Hepatocyte (in vitro differentiated cells): ENCODE measurements around the gene BMAL2. TPM values are rescaled to one million over a fixed set of nuclear protein-coding genes. Genes with fewer than 3 reads are reported as not detected.

Experiments used
- DNase-seq: peaks from one replicate; pipeline ENCODE4 v3.0.0-alpha.2; 2016; ENCODE audit warnings: low spot score
- H2AFZ ChIP-seq: fragments of 200-600 bp; sonication (generic); 2 replicates; pipeline ENCODE4 v1.6.0; 2016; ENCODE audit warnings: antibody characterized with exemption, mild to moderate bottlenecking
- H3K27ac ChIP-seq: fragments of 200-600 bp; sonication (generic); 2 replicates; pipeline ENCODE4 v1.5.1; 2016; ENCODE audit warnings: mild to moderate bottlenecking
- H3K27me3 ChIP-seq: fragments of 200-600 bp; sonication (generic); 2 replicates; pipeline ENCODE4 v1.6.1; 2016
- H3K36me3 ChIP-seq: fragments of 200-600 bp; sonication (generic); replicated peaks from 2 replicates; pipeline ENCODE4 v1.5.1; 2016; ENCODE audit warnings: low read depth; ENCODE audit not compliant: insufficient read depth
- H3K4me1 ChIP-seq: fragments of 200-600 bp; sonication (generic); 2 replicates; pipeline ENCODE4 v1.5.1; 2016; ENCODE audit warnings: mild to moderate bottlenecking, moderate library complexity; ENCODE audit not compliant: insufficient read depth
- H3K4me2 ChIP-seq: fragments of 200-600 bp; sonication (generic); 2 replicates; pipeline ENCODE4 v1.6.0; 2016
- H3K4me3 ChIP-seq: fragments of 200-600 bp; sonication (generic); 2 replicates; pipeline ENCODE4 v1.5.1; 2016; ENCODE audit warnings: mild to moderate bottlenecking
- H3K79me2 ChIP-seq: fragments of 200-600 bp; sonication (generic); 2 replicates; pipeline ENCODE4 v1.6.0; 2017; ENCODE audit warnings: mild to moderate bottlenecking
- H3K9me2 ChIP-seq: fragments of 200-600 bp; sonication (generic); replicated peaks from 2 replicates; pipeline ENCODE4 v1.6.0; 2017; ENCODE audit warnings: mild to moderate bottlenecking; ENCODE audit not compliant: insufficient read depth
- H3K9me3 ChIP-seq: fragments of 200-600 bp; sonication (generic); 2 replicates; pipeline ENCODE4 v1.5.1; 2016; ENCODE audit warnings: low read depth, mild to moderate bottlenecking
- H4K20me1 ChIP-seq: fragments of 200-600 bp; sonication (generic); 2 replicates; pipeline ENCODE4 v1.6.0; 2016; ENCODE audit warnings: mild to moderate bottlenecking; ENCODE audit not compliant: insufficient read depth, poor library complexity, severe bottlenecking
- EZH2 ChIP-seq: fragments of 200-600 bp; sonication (generic); IDR thresholded peaks from 2 replicates; pipeline ENCODE4 v1.6.1; 2016; ENCODE audit warnings: antibody characterized with exemption, mild to moderate bottlenecking, borderline replicate concordance
- EZH2phosphoT487 ChIP-seq: fragments of 200-600 bp; sonication (generic); IDR thresholded peaks from one replicate; pipeline ENCODE4 v1.6.1; 2018; ENCODE audit warnings: antibody characterized with exemption, mild to moderate bottlenecking, low read depth, moderate library complexity; ENCODE audit not compliant: unreplicated experiment, severe bottlenecking
- WGBS: methylation state at CpG from one replicate; pipeline ENCODE4 v1.1.6; 2016; ENCODE audit warnings: low lambda C conversion rate; ENCODE audit errors: missing lambda C conversion rate; 5-methylcytosine and 5-hydroxymethylcytosine counted together
- polyA plus RNA-seq: library from polyadenylated mRNA; unstranded; fragments of >200 nt; fragmentation: Nextera tagmentation; extraction: Ambion mirVana; gene quantifications from 2 replicates; pipeline ENCODE4 v1.2.1, GENCODE V29; 2016
- total RNA-seq: library from RNA; depleted of rRNA; stranded (reverse); fragments of >200 nt; gene quantifications from 2 replicates; pipeline ENCODE4 v1.2.3, GENCODE V29; 2014
- TF ChIP-seq, protein P1 (sequence below): fragments of 200-600 bp; sonication (generic); IDR thresholded peaks from 2 replicates; pipeline ENCODE4 v1.5.1; 2016; ENCODE audit warnings: antibody characterized with exemption, mild to moderate bottlenecking; ENCODE audit not compliant: poor library complexity

Gene BMAL2
- total and polyA plus RNA-seq, 2 experiments from 2014 or later: 1.1 to 5.2 TPM

DNA sequence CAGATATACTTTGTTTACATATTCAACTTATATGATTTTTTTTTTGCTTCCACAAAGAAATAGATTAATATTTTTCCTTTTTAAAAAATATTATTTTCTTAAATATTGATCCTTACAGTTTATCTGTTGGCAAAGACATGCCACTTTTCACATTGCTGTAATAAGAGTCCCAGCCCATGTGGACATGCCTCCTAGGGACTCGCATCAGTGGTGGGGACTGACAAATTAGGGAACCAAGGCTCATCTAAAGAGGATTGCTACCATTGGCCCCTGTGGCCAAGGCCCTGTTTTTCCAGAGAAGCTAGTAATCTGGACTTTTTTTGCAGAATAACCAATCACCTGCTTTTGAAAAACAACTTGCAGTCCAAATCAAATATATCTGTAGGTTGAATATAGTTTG lies 27.8 kb upstream of the BMAL2 start:
- H2AFZ ChIP-seq: no peak overlapping the region
- H3K79me2 ChIP-seq: no peaks in the 10 kb centered on the region
- TF ChIP-seq EZH2phosphoT487 (no peak), EZH2 (no peak)
- TF ChIP-seq, protein P1, sequence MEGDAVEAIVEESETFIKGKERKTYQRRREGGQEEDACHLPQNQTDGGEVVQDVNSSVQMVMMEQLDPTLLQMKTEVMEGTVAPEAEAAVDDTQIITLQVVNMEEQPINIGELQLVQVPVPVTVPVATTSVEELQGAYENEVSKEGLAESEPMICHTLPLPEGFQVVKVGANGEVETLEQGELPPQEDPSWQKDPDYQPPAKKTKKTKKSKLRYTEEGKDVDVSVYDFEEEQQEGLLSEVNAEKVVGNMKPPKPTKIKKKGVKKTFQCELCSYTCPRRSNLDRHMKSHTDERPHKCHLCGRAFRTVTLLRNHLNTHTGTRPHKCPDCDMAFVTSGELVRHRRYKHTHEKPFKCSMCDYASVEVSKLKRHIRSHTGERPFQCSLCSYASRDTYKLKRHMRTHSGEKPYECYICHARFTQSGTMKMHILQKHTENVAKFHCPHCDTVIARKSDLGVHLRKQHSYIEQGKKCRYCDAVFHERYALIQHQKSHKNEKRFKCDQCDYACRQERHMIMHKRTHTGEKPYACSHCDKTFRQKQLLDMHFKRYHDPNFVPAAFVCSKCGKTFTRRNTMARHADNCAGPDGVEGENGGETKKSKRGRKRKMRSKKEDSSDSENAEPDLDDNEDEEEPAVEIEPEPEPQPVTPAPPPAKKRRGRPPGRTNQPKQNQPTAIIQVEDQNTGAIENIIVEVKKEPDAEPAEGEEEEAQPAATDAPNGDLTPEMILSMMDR: no peak
- H3K4me2 ChIP-seq: no peak overlapping the region
- 83% methylated on average over 1 of the region's 1 CpG for WGBS
- H3K9me3 ChIP-seq: no peaks in the 10 kb centered on the region
- no peak for DNase-seq
- no peak overlapping the region for H3K27ac ChIP-seq
- no peak overlapping the region for H3K4me3 ChIP-seq
- peaks cover 4% of the 10 kb centered on the region for H3K4me1 ChIP-seq
- H3K9me2 ChIP-seq: no peaks in the 10 kb centered on the region
- no peaks in the 10 kb centered on the region for H3K36me3 ChIP-seq
- no peaks in the 10 kb centered on the region for H4K20me1 ChIP-seq
- H3K27me3 ChIP-seq: no peaks in the 10 kb centered on the region

DNA sequence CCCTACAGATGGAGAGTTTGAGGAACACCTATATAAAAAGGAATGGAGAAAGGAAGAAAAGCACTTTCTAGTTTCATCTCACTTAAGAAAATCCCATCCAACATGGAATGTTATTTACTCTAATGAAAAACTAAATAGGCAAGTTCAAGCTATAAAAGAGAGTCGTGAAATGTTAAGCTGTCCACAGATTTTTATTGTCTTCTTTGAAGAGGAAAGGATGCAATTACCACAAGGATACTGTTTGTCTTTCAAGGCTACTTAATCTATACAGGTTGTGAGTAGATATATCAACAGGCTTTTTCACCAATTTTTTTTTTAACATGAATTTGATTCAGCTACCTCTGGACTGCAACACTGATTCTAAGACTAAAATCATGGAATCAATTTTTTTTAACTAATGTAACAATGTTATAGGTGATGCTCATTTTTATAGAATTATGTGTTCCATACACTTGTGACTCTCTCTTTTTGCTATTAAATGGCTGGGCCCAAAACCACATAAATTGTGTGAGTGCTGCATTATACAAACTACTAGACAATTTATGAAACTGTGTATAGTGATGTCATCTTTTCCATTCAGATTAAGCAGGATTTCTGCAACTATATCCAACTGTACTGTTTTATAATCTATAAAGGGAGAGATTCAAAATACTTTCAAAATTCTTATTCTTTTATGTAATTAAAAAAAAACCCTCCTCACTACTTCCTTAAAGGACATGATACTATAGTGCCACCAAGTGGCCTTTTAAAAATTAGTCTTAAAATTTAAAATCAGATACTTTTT lies 26.8 kb upstream of the BMAL2 start:
- no peak overlapping the region for H3K27ac ChIP-seq
- no peak overlapping the region for H3K4me3 ChIP-seq
- TF ChIP-seq EZH2phosphoT487: no peak
- TF ChIP-seq, protein P1: peak; percentile 66
- TF ChIP-seq EZH2: no peak
- H3K79me2 ChIP-seq: no peaks in the 10 kb centered on the region
- DNase-seq: peak; percentile 52
- no peaks in the 10 kb centered on the region for H4K20me1 ChIP-seq
- H3K27me3 ChIP-seq: no peaks in the 10 kb centered on the region
- no peak overlapping the region for H2AFZ ChIP-seq
- H3K9me2 ChIP-seq: no peaks in the 10 kb centered on the region
- H3K36me3 ChIP-seq: no peaks in the 10 kb centered on the region
- H3K9me3 ChIP-seq: no peaks in the 10 kb centered on the region
- no peak overlapping the region for H3K4me2 ChIP-seq
- 48% methylated on average over 1 of the region's 1 CpG for WGBS
- peaks cover 4% of the 10 kb centered on the region for H3K4me1 ChIP-seq

DNA sequence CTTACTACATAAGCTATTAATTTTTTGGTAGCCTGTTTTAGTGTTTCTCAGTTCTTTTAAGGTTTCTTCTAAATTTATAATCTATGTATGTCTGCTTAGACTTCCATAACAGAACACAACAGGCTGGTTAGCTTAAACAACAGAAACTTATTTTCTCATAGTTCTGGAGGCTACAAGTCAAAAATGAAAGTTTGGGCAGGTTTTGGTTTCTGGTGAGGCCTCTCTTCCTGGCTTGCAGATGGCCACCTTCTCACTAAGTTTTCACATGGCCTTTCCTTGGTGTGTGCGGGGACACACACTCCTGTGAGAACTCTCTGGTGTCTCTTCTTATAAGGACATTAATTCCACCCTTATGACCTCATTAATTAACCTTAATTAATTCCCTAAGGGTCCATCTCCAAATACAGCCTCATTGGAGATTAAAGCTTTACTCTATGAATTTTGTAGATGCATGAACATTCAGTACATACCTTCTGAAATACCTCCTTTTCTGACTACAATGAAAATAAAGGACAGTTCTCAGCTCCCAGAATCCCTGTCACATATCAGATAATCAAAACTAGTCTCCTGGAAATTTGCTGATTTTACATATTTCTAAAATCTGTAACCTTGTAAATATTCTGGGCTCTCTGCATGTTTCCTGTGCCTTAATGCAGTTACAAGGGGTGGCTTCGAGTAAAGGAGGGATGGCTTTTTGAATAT lies 23.2 kb upstream of the BMAL2 start:
- Histone ChIP-seq H3K4me1 (no peaks in the 10 kb centered on the region), H3K4me3 (no peak overlapping the region), H3K9me2 (no peaks in the 10 kb centered on the region), H4K20me1 (no peaks in the 10 kb centered on the region), H3K4me2 (no peak overlapping the region), H2AFZ (no peak overlapping the region), H3K79me2 (no peaks in the 10 kb centered on the region), H3K27me3 (no peaks in the 10 kb centered on the region), H3K27ac (no peak overlapping the region), H3K9me3 (no peaks in the 10 kb centered on the region), H3K36me3 (no peaks in the 10 kb centered on the region)
- no peak for DNase-seq
- 93% methylated on average over 2 of the region's 2 CpGs for WGBS
- TF ChIP-seq, protein P1: no peak
- TF ChIP-seq EZH2phosphoT487 (no peak), EZH2 (no peak)
